SK-N-SH treated with all-trans-retinoic acid at 6 μM for 48 hours (cell line): ENCODE results near the gene REXO4.

Source experiments
- ISL1 ChIP-seq: fragments of 250-450 bp; sonication (Bioruptor Pico); IDR thresholded peaks from 2 replicates; pipeline ENCODE4 v2.1.2; 2022; ENCODE audit warnings: mild to moderate bottlenecking, moderate library complexity
- OSR1 ChIP-seq: fragments of 250-450 bp; sonication (Bioruptor Pico); IDR thresholded peaks from 2 replicates; pipeline ENCODE4 v1.8.0; 2022; ENCODE audit warnings: moderate library complexity, mild to moderate bottlenecking, inconsistent platforms
- PPARA ChIP-seq: fragments of 250-450 bp; sonication (Bioruptor Pico); IDR thresholded peaks from 2 replicates; pipeline ENCODE4 v1.5.0; 2020; ENCODE audit warnings: mild to moderate bottlenecking, borderline replicate concordance
- TOX ChIP-seq: fragments of 250-450 bp; sonication (Bioruptor Pico); IDR thresholded peaks from 2 replicates; pipeline ENCODE4 v1.8.0; 2021; ENCODE audit warnings: mild to moderate bottlenecking, moderate library complexity, borderline replicate concordance
- ZC3H10 ChIP-seq: fragments of 250-450 bp; sonication (Bioruptor Pico); IDR thresholded peaks from 2 replicates; pipeline ENCODE4 v1.5.1; 2021; ENCODE audit warnings: mild to moderate bottlenecking, moderate library complexity
- ZFP30 ChIP-seq: fragments of 450-650 bp; formaldehyde crosslinking; IDR thresholded peaks from 2 replicates; pipeline ENCODE4 v1.5.0; 2022; ENCODE audit warnings: mild to moderate bottlenecking, moderate library complexity
- ZNF70 ChIP-seq: fragments of 450-650 bp; formaldehyde crosslinking; IDR thresholded peaks from 2 replicates; pipeline ENCODE4 v1.5.0; 2020; ENCODE audit warnings: mild to moderate bottlenecking, moderate library complexity
- ZNF8 ChIP-seq: fragments of 450-650 bp; formaldehyde crosslinking; IDR thresholded peaks from 2 replicates; pipeline ENCODE4 v1.5.0; 2020; ENCODE audit warnings: mild to moderate bottlenecking, moderate library complexity
- TF ChIP-seq, protein P1 (sequence below): fragments of 250-450 bp; sonication (Bioruptor Pico); IDR thresholded peaks from 2 replicates; pipeline ENCODE4 v1.5.1; 2020; ENCODE audit warnings: low read depth, mild to moderate bottlenecking, moderate library complexity
- TF ChIP-seq, protein P2 (sequence below): fragments of 250-450 bp; sonication (Bioruptor Pico); IDR thresholded peaks from 2 replicates; pipeline ENCODE4 v1.8.0; 2020; ENCODE audit warnings: mild to moderate bottlenecking, moderate library complexity, borderline replicate concordance

DNA sequence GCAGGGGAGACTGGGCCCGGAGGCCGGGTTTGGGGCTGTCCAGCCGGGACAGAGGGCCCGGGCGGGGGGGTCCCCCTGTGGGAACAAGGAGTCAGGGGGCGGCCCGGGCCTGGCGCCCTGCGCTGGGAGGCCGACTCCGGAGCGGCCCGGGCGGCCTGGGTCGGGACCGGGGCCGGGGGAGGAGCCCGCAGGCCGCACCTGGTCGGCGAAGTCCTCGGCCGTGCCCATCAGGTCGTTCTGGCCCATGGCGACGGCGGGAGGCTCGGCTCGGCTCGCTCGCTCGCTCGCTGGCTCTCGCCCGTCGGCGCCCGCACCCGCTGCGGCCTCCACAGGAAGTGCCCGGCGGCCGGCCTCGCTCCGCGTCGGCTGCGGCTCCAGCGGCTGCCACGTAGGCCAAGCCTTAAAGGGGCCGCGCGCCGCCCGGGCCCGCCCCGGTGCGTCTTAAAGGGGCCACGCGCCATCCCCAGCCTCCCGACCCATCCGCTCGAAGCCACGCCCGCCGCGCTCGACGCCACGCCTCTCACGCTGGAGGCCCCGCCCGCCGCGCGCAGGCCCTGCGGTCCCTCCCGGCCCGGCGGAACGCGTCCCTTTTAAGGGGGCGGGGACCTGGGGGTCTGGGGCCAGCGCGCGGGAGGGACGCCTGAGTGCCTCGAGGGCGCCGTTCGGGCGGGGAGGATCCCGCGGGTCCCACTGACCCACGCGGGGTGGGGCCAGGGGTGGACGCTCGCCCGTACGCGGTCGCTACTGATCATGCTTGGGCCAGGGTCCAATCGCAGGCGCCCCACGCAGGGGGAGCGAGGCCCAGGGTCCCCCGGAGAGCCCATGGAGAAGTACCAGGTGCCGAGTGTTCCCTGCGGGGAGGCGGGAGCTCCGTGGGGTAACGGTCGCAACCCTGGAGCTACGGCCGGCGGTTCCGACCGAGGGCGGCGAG is 41.8 kb downstream of the REXO4 start, which contains the start of the genes STKLD1 and SURF4:
- TF ChIP-seq PPARA (CRISPR knock-in tag) (no peak), ZNF70 (CRISPR knock-in tag) (no peak), TOX (CRISPR knock-in tag) (no peak), ZNF8 (CRISPR knock-in tag) (no peak), ISL1 (CRISPR knock-in tag) (no peak), ZC3H10 (CRISPR knock-in tag) (no peak), ZFP30 (no peak), OSR1 (CRISPR knock-in tag) (no peak)
- TF ChIP-seq, protein P1, sequence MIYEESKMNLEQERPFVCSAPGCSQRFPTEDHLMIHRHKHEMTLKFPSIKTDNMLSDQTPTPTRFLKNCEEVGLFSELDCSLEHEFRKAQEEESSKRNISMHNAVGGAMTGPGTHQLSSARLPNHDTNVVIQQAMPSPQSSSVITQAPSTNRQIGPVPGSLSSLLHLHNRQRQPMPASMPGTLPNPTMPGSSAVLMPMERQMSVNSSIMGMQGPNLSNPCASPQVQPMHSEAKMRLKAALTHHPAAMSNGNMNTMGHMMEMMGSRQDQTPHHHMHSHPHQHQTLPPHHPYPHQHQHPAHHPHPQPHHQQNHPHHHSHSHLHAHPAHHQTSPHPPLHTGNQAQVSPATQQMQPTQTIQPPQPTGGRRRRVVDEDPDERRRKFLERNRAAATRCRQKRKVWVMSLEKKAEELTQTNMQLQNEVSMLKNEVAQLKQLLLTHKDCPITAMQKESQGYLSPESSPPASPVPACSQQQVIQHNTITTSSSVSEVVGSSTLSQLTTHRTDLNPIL (CRISPR knock-in tag) = no peak
- TF ChIP-seq, protein P2, sequence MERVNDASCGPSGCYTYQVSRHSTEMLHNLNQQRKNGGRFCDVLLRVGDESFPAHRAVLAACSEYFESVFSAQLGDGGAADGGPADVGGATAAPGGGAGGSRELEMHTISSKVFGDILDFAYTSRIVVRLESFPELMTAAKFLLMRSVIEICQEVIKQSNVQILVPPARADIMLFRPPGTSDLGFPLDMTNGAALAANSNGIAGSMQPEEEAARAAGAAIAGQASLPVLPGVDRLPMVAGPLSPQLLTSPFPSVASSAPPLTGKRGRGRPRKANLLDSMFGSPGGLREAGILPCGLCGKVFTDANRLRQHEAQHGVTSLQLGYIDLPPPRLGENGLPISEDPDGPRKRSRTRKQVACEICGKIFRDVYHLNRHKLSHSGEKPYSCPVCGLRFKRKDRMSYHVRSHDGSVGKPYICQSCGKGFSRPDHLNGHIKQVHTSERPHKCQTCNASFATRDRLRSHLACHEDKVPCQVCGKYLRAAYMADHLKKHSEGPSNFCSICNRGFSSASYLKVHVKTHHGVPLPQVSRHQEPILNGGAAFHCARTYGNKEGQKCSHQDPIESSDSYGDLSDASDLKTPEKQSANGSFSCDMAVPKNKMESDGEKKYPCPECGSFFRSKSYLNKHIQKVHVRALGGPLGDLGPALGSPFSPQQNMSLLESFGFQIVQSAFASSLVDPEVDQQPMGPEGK (CRISPR knock-in tag) = no peak
